Measurements from ENCODE around the gene GRK2.

The GRK2 gene

GRCh38 chr11:67283481-67283963, 17.2 kb downstream of the GRK2 start:
- no peak for DNase-seq

- no peak for DNase-seq
Measured at GRCh38 chr11:67284811-67285540, 18.7 kb downstream of the GRK2 start.

- no peak for DNase-seq
Measured at GRCh38 chr11:67285541-67286498, 19.5 kb downstream of the GRK2 start.

GRCh38 chr11:67286621-67287333, 20.5 kb downstream of the GRK2 start:
- no peak for DNase-seq

- no peak for DNase-seq
Measured at GRCh38 chr11:67287355-67288197, 21.3 kb downstream of the GRK2 start.

- DNase-seq: no peak
Measured at GRCh38 chr11:67288198-67288451, 21.9 kb downstream of the GRK2 start.

GRCh38 chr11:67288452-67289225, 22.4 kb downstream of the GRK2 start:
- no peak for DNase-seq

- no peak for DNase-seq
Measured at GRCh38 chr11:67289226-67289650, 23.0 kb downstream of the GRK2 start, which contains the start of gene ANKRD13D. Gene ANKRD13D (plus strand): TSS chr11:67289303. CDS start chr11:67289461, 158 bp downstream.

GRCh38 chr11:67289651-67290479, 23.6 kb downstream of the GRK2 start:
- DNase-seq: no peak

- DNase-seq: no peak
Measured at GRCh38 chr11:67290801-67291200, 24.5 kb downstream of the GRK2 start.

GRCh38 chr11:67291481-67292381, 25.5 kb downstream of the GRK2 start:
- no peak for DNase-seq

- no peak for DNase-seq
Measured at GRCh38 chr11:67292671-67293070, 26.4 kb downstream of the GRK2 start.

- DNase-seq: no peak
Measured at GRCh38 chr11:67293090-67293489, 26.8 kb downstream of the GRK2 start.

- DNase-seq: no peak
Measured at GRCh38 chr11:67295846-67296245, 29.6 kb downstream of the GRK2 start.

- no peak for DNase-seq
Measured at GRCh38 chr11:67298786-67299185, 32.5 kb downstream of the GRK2 start.

GRCh38 chr11:67299471-67300191, 33.4 kb downstream of the GRK2 start:
- DNase-seq: no peak

GRCh38 chr11:67300256-67300755, 34.0 kb downstream of the GRK2 start:
- no peak for DNase-seq

- no peak for DNase-seq
Measured at GRCh38 chr11:67300756-67301312, 34.6 kb downstream of the GRK2 start.

All from cerebellar nuclear complex (tissue), 1 donor.